ENCODE results near the gene POU2F2. TPM values are rescaled to one million over a fixed set of nuclear protein-coding genes. Genes with fewer than 3 reads are reported as not detected.

Gene POU2F2
- total RNA-seq, 2 donors from 2014 or later: 0.11 to 0.83 TPM

DNA sequence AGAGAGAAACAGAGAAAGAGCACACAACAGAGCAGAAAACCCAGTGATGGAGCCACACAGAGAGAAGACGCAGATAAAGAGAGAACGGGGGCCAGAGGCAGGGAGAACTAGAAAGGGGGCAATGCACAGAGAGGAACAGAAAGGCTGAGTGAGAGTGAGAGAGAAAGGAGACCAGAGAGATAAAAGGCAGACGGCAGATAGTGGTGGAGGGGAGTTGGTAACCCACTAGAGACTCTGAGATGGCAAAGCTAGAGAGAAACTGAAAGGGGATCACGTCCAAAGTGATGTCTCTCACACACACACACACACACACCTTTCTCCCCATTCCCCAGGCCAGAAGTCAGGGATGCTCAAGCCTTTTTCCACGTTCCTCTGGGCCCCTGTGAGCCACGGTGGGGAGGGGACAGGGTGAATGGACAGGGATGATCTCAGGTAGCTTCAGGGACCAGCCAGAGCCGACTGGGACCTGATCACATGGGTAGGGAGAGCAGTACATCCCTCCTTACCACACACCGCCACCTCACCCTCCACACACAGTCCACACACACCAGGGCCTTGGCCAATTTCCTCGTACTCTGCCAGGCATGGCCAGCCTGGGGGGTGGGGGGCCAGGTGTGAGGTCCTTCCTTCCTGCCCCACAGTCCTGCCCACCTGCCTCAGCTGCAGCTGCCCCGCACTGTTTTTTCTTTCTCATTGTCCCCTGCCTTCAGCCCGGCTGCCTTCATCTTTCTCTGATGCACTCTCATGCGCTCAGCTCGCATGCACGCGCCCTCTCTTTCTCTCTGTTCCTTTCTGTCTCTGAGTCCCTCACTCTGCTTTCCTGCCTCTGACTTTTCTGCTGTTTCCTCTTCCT is 22.5 kb upstream of the POU2F2 start:
- peaks cover 0 to 11% of the 10 kb centered on the region in 2 donors for H3K27me3 ChIP-seq
- H3K36me3 ChIP-seq: no peaks in the 10 kb centered on the region
- TF ChIP-seq, protein P1, sequence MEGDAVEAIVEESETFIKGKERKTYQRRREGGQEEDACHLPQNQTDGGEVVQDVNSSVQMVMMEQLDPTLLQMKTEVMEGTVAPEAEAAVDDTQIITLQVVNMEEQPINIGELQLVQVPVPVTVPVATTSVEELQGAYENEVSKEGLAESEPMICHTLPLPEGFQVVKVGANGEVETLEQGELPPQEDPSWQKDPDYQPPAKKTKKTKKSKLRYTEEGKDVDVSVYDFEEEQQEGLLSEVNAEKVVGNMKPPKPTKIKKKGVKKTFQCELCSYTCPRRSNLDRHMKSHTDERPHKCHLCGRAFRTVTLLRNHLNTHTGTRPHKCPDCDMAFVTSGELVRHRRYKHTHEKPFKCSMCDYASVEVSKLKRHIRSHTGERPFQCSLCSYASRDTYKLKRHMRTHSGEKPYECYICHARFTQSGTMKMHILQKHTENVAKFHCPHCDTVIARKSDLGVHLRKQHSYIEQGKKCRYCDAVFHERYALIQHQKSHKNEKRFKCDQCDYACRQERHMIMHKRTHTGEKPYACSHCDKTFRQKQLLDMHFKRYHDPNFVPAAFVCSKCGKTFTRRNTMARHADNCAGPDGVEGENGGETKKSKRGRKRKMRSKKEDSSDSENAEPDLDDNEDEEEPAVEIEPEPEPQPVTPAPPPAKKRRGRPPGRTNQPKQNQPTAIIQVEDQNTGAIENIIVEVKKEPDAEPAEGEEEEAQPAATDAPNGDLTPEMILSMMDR (IDR thresholded peaks at IDR 0.05): no peak
- H3K9me3 ChIP-seq: no peaks in the 10 kb centered on the region
- no peak overlapping the region for H3K4me3 ChIP-seq
- no peaks in the 10 kb centered on the region for H3K4me1 ChIP-seq
- no peak overlapping the region for H3K27ac ChIP-seq
- no peak for DNase-seq (ENCODE audit: low spot score)

DNA sequence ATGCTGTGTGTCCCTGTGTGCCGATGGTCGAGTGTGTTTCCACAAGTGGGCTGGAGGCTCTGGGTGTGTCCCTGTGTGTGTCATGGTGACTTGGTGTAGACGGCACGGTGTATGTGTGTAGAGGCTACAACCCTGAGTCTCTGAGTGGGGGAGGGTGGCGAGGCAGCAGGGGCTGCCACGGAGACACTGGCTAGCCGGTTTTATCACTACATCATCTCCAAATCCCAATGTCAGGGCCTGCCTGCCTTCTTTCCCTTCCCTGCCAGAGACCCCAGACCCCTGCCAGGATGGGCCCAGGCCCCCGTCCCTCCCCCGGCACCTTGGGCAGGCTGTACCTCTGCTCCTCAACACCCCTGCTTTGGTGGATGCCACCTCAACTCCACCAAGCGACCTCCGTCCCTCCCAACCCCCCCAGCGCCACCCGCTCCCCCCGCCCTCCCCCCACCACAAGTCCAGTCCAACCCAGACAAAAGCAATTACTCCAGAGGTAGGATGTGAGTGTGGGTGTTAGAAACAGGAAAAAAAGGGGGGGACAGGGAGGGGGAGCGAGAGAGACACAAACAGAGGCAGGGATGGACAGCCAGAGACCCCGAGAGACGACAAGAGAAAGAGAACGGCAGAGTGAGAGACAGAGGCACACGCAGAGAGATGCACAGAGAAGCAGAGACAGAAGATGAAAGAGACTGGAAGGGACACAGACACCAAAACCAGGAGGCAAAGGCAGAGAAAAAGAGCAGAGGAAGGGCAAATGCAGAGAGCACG is 21.6 kb upstream of the POU2F2 start:
- DNase-seq (ENCODE audit: low spot score): no peak
- Histone ChIP-seq H3K4me1 (no peaks in the 10 kb centered on the region), H3K36me3 (no peaks in the 10 kb centered on the region), H3K27me3 (peaks cover 0 to 11% of the 10 kb centered on the region in 2 donors), H3K4me3 (no peak overlapping the region), H3K27ac (no peak overlapping the region), H3K9me3 (no peaks in the 10 kb centered on the region)
- TF ChIP-seq, protein P1 (IDR thresholded peaks at IDR 0.05): no peak

DNA sequence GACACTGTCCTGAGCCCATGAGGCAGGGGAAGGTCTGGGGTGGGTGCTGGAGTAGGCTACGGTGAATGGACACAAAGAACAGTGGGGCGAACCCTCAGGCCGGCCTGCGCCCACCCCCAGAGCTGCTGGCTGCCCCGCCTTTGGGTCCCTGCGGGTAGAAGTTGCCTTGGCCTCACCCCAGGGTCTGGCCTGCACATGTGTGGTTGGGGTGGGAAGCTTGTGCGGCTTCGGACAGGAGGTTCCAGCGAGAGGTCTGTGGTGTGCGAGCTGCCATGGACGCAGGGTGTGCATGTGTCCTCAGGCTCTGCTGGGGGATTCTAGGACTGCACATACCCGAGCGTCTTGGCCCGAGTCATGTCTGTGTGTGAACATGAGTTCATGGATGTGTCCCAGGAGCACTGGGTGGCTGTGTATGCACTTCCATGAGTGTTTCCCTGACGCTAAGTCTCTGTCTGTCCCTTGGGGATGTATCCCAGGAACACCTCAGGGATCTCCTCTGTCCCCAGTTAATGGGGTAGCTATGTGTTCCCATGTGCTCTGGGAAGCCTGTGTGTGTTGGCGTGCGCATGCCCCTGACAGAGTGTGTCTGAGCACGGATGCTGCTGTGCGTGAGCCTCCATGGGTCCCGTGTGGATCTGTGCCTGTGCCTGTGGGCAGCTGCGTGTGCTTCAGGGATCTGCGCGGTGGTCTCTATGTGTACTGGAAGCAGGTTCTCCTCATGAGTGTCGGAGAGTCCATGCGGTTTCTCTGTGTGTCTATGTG is 20.8 kb upstream of the POU2F2 start:
- H3K4me3 ChIP-seq: no peak overlapping the region
- no peaks in the 10 kb centered on the region for H3K4me1 ChIP-seq
- no peaks in the 10 kb centered on the region for H3K36me3 ChIP-seq
- TF ChIP-seq, protein P1 (IDR thresholded peaks at IDR 0.05): no peak
- no peak for DNase-seq (ENCODE audit: low spot score)
- no peaks in the 10 kb centered on the region for H3K9me3 ChIP-seq
- peaks cover 0 to 11% of the 10 kb centered on the region in 2 donors for H3K27me3 ChIP-seq
- H3K27ac ChIP-seq: no peak overlapping the region

DNA sequence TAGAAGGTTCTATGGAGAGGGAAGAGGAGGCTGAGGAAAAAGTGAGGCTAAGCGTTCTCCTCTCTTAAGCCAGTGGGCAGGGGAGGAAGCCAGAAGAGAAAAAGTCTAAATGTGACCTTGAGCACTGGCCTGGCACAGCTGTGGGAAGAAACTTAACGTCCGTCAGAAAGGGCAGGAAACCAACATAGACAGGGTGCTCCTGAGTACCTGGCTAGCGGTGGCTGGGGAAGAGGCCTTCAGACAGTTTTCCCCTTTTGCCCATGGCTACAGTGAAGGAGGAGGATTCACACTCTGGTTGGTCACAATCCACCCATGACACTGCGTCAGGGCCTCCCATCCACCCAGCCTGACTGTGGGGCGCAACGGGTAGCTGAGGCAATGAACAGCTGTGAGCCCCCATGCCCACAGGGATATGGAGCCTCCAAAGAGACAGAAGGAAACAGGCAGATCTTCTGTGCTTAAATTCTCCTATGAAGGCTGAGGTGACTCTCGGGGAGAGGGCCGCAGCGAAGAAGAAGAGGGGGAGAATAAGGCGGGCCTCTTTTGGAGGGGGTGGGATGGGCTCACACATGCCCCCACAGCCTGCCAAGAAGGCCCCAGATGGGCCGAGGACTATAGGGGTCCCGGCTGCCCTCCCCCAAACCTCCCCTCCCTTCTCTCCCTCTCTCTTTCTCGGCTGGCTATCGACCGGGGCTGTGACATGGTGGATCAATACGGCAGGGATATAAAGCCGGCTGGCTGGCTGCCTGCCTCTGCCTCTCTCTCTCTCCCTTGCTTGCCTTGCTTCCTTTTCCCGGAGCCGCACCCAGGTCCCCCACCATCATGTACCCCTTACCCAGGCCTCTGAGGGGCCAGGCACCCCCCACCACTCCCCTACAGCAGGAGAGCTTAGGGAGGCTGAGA is 19.8 kb upstream of the POU2F2 start:
- no peaks in the 10 kb centered on the region for H3K36me3 ChIP-seq
- no peak for DNase-seq (ENCODE audit: low spot score)
- H3K27ac ChIP-seq: no peak overlapping the region
- TF ChIP-seq, protein P1 (IDR thresholded peaks at IDR 0.05): no peak
- H3K27me3 ChIP-seq: peaks cover 0 to 11% of the 10 kb centered on the region in 2 donors
- no peak overlapping the region for H3K4me3 ChIP-seq
- no peaks in the 10 kb centered on the region for H3K4me1 ChIP-seq
- H3K9me3 ChIP-seq: no peaks in the 10 kb centered on the region

DNA sequence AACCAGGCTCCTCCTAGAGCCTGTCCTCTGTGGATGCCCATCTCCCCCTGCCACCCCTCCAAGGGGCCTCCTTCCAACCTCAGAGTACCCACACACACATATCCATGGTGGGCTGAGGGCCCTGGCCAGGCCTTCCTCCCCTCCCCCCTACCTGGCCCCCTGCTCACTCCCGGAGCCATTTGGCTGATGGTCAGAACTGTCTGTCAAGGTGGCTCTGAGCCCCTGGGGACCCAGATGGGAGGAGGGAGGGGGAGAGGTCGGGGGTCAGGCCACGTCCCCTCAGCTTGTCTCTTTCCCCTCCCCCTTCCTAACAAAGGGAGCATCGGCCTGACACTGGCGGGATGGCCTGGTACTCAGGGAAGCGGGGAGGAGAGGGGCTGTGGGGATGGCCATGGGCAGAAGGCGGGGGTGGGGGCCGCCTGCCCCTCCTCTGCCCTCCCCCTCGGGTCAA is 18.7 kb upstream of the POU2F2 start:
- H3K4me3 ChIP-seq: no peak overlapping the region
- H3K27me3 ChIP-seq: peaks cover 0 to 11% of the 10 kb centered on the region in 2 donors
- H3K27ac ChIP-seq: no peak overlapping the region
- H3K4me1 ChIP-seq: no peaks in the 10 kb centered on the region
- H3K36me3 ChIP-seq: no peaks in the 10 kb centered on the region
- no peak for DNase-seq (ENCODE audit: low spot score)
- H3K9me3 ChIP-seq: no peaks in the 10 kb centered on the region
- TF ChIP-seq, protein P1 (IDR thresholded peaks at IDR 0.05): no peak

Data from right atrium auricular region (tissue), 2 donors.